Ureter (tissue), 1 donor: ENCODE measurements around the gene PIANP. TPM values are rescaled to one million over a fixed set of nuclear protein-coding genes. Genes with fewer than 3 reads are reported as not detected.
"Not testable (repeated sequence)": the region's sequence is repeated elsewhere in the genome, so short reads cannot be mapped to it uniquely, and the experiment has no call there.

Source experiments
- DNase-seq: peaks from one replicate; pipeline ENCODE4 v3.0.0-alpha.2; 2020; ENCODE audit warnings: low spot score
- total RNA-seq: library from RNA; stranded (reverse); gene quantifications from one replicate; pipeline ENCODE4 v1.2.4, GENCODE V29; 2023
- donor health status: DM: yes; HTN: yes; CAD: no.

The PIANP gene
- total RNA-seq, 1 donor from 2014 or later: 2.6 TPM

DNA sequence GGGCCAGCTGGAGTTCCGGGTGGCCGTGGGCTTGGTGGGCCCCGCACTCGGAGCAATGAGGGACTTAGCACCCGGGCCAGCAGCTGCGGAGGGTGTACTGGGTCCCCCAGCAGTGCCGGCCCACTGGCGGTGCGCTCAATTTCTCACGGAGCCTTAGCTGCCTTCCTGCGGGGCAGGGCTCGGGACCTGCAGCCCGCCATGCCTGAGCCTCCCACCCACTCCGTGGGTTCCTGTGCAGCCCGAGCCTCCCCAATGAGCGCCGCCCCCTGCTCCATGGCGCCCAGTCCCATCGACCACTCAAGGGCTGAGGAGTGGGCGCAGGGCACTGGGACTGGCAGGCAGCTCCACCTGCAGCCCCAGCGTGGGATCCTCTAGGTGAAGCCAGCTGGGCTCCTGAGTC is 7.7 kb upstream of the PIANP start:
- DNase-seq: not testable (repeated sequence)

DNA sequence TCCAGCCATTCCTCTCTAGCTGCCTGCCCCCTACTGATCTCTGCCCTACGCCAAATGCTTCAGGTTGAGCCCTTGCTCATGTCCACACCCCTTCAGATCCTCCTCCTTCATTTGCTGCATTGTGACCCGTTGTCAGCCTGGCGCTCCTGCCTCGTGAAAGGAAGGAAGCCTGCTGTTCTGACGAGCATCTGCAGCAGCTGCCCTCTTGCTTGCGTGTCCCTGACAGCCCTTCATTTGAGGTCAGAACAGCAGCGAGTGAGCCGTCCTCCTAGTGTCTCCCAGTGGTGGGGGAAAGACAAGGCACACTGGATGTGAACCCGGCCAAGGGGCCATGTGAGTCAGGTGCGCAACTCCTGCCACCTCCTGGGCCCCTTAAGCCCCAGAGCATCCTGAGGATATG is 3.0 kb upstream of the PIANP start:
- DNase-seq: no peak

DNA sequence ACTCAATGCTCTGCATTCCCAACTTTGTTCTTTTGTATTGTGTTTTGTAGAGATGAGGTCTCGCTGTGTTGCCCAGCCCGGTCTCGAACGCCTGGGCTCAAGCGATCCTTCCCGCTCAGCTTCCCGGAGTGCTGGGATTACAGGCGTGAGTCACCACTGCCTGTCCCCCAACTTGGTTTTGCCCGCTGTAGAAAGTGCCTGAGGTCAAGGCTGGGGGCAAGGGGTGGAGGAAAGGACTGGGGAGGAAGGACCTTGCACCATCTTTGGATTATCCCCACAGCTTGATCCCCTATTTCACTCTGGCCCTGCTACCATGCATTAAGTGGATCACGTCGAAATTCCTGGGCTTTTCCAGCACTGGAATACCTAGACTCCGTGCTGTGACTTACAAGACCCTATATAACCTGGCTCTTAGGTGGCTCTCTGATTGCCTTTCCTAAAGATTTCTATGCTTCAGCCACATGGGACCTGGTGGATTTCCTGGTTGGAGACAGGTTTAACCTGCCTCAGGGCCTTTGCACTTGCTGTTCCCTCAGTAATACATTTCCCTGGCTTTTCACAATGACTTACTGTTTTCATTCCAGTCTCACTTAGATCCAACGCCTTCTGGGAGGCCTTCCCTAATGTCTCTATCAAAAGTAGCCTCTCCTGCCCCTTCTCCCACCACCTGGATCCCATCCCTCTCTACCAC is 608 bp upstream of the PIANP start:
- DNase-seq: no peak

DNA sequence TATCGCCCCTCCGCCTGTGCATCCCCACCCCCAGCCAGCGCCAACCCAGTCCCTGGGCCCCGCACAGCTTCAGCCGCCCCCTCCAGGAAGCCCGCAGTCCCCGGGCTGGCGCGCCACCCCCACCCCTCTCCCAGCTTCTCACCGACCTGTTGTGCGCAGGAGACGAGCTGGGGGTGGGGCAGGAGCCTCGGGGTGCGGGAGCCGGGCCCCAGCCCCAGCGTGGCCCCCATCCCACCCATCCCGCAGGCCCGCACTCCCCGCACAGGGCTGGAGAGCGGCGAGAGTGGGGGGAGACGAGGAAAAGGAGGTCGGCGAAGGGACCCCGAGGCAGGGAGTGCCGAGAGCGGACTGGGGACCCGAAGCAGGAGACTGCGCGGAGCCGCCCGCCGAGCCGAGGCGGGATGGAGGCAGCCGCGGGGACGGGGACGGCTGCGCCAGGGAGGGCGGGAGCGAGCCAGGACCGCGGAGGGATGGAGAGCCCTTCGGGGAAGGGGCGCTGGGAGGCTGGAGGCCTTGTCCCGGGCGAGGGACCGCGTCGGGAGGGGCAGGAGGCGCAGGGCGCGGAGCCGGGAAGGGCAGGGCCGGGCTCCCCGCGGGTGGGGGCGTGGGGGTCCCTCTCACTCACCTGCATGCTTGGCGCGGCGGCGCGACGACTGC is 498 bp downstream of the PIANP start:
- DNase-seq: no peak

DNA sequence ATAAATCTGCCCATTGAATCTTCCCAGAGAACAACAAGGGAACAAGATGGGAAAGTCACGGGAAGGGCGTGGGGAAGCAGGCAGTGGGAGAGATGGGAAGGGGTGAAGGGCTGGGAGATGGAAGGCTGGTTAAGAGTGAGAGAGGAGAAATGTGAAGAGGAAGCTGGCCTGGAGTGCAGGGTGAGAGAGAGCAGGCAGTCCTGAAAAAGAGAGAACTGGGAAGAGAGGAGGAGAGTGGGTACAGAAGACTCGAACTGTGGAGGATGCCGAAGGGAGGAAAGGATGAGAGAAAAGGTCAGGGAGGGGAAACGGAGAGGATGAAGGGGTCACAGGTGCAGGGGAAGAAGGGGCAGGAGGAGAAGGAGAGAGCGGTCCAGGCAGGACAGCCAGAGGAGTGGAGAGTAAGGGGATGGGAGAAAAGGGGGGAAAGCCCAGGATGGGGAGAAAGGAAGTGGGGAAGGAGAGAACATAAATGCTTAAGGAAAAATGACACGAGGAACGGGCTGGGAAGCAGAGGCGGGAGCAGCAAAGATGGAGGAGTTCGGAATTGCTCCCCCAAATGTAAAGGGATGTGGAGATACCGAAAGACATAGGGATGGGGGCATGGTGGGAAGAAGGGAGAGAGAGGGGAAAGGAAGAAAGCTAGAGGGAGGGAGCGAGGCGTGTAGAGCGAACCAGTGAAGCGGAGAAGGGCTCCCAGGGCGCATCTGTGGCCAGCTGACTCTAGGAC is 1.2 kb downstream of the PIANP start:
- DNase-seq: no peak

DNA sequence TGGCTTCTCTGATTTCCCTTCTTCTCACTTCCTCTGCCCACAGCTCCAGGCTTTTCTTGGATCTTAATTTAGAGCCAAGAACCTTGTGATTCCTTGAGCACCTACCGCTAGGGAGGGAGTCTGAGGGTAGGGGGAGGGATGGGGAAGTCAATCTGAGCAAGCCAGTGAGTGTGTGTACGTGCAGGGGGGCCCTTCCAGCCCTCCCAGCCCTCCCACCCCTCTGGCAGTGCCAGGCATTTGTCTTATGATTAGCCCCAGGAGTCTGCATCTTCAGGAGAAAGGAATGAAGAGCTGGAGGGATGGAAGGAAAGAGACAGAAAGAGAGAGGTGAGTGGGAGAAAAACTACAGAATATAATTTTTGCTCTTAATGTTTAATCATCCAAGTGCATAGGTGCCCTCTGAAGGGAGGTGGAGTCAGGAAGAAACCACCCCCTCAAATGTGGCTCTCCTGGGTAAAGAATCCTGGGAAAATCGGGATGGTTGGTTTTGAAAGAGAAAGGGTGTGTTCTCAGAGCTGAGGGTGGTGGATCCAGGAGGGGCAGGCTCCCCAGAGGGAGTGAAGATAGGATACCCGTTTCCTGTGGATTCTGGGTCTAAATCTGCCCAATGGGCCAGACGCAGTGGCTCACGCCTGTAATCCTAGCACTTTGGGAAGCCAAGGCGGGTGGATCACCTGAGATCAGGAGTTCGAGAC is 2.1 kb downstream of the PIANP start:
- no peak for DNase-seq

DNA sequence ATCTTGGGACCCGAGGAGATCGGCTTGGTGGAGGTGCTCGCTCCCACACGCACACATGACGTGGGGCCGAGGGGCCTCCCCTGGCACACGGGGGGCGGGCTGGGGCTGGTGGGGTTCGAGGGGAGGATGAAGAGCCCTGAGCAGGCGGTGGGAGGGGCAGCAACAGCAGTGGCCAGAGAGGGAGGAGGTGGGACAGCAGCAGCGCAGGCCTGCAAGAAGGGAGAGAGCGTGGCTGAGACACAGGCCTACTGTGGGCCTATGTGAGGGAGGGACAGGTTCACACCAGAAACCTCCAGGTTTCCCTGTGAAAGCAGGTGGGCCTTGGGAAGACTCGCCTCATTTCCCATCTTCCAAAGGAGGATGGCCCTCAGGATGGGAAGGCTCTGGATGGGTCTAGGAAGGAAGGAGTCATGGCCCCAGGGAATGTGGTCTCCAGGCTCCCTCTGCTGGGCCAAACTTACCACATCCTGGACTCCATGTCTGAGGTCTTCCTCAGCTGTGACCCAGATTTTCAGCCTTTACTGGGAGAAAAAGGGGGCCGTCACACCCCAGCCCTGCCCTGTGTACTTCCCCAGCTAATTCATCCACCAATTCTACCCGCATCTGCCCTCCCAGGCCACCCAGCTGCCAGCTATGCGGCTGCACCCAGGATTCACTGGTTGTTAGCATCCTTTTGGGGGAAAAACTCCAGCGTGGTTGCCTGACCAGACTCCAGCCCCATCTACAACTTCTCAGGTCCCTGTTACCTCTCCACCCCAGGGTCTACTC is 2.8 kb downstream of the PIANP start:
- no peak for DNase-seq

DNA sequence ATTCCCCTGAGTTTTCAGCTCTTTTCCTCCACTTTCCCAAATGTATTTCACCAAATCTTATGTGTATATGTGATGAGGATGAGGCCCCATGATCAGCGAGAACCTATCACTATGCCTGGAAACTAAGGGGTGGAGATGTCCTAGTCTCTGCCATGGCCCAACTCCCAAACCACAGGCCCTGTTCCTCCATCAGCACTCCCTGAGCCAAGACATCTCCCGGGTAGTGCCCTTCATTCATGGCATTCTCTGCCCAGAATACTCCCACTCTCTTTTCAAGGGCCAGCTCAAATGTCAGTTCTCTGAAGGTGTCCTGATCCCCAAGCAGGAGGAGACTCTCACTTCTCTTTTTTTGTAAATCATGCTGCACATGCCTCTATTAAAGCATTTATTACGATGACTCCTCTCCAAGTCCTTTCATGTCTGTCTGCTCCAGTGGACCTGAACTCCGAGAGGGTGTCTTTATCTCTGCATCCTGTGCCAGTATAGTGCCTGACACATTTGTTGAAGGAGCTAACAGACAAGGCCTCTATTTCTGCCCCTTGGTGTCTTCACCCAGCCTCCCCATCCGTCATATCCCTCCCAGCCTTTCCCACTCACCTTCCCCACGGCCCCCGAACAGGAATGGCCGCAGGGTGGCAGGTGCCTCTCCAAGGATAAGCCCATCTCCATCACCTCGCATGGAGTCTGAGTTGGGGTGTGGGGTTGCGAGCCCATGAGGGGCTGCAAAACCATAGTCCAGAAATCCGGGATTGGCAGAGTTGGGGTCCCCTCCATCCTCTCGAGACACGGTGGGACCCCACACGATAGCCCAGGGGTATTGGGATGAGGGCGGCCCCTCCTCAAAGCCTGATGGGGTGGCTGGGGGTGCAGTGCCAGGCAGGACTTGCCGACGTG is 3.7 kb downstream of the PIANP start:
- DNase-seq: no peak

DNA sequence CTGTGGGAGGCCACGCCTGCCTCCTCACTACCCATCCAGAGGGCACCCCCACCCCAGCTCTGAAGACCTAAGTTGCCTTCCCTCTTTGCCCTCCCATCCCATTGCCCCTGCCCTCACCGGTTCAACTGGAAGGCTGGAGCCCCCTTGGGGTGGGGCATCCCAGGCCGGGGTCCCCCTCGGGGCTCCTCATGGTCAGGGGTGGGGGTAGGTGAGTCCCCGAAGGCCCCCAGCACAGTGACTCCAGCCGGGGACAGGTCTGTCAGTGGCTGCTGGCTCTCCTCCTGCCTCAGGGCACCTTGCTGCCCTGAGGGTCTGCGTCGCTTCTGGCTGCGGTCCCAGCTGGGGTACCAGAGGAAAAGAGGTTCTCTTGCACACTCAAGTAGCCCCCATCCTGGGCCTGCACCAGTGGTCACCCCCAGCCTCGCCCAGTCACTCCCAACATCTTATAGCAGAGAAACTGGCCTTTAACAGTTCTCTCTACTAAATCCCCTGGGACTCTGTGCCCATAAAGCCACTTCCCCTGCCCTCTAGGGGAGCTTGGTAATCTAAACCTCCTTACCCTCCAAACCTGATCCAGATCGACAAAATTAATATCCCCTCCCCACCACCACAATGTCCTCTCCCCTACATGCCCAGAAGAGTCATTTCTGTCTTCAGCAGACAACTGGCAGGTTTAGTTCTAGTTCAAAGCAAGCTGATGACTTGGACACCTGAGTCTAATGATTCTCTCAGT is 5.1 kb downstream of the PIANP start:
- DNase-seq: no peak

DNA sequence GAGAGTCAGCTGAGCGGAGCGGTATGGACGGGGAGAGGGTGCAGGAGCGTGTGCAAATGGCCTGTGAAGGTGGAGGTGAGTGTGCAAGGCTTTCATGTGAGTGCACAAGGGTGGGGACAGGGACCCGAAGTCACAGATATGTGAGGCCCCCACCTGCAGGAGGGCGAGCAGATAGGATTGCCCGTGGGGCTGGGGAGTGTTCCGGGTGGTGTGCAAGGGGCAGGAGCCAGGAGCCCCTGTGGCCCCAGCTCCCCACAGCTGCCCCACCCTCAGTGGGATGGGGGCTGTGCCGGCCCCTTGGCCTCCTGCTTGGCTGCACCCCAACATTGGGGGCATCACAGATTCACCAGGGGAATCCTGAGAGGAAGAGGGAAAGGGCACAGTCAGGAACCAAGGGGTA is 5.9 kb downstream of the PIANP start:
- no peak for DNase-seq

DNA sequence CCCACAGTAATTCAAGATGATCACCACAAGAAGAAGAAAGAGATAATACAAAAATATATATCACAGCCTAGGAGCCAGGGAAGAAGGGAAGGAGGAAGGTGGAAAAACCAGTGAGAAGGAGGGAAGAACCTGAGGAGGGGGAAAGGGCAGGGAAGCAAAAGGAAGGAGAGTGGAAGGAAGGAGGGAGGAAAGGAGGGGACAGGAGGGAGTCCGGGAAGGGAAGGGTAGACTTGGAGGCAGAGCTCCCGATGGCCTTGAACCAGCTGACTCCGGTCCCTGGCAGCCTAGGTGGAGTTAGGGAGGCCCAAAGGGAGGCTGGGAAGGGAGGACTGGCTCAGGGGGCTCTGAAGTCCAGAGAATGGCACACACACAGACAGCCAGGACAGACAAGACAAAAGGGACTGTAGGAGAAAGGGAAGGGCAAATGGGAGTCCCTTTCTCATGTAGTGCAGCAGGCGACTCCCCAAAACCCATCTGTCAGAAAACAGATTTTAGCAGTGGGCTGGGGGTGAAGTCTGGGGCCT is 6.7 kb downstream of the PIANP start:
- DNase-seq: no peak

DNA sequence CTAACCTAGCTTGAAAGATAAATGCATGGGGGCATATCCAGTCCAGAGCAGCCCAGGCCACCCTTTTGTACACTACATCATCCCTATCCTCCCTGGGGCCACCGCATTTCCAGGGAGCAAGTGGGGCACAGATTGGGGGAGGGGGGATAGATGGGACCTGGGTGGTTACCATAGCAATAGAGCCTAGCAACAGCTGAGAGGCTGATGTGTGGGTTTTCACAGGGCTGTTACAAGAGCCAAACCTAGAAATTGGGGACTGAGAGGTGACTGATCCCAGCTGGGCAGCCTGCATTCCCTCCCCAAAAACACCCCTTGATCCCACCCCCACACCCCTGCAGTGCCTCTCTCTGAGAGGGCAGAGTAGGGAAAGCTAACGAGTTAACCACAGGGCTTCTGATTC is 7.7 kb downstream of the PIANP start:
- no peak for DNase-seq

DNA sequence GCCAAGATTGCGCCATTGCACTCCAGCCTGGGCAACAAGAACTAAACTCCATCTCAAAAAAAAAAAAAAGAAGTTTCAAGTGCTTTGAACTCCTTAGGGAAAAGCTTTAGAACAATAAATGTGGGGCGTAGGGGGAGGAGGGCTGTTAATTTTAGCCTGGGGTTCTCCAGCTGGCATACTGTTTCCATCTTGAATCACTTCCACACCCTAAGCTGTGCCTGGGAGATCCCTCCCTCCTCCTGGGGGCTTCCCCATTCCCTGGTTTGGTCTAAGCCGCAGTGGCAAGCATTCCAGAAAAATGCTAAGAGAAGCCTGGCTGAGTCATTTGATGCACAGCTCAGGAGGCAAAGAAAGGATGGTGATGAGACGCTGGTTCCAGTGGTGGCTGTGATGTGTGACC is 9.1 kb downstream of the PIANP start:
- DNase-seq: no peak

DNA sequence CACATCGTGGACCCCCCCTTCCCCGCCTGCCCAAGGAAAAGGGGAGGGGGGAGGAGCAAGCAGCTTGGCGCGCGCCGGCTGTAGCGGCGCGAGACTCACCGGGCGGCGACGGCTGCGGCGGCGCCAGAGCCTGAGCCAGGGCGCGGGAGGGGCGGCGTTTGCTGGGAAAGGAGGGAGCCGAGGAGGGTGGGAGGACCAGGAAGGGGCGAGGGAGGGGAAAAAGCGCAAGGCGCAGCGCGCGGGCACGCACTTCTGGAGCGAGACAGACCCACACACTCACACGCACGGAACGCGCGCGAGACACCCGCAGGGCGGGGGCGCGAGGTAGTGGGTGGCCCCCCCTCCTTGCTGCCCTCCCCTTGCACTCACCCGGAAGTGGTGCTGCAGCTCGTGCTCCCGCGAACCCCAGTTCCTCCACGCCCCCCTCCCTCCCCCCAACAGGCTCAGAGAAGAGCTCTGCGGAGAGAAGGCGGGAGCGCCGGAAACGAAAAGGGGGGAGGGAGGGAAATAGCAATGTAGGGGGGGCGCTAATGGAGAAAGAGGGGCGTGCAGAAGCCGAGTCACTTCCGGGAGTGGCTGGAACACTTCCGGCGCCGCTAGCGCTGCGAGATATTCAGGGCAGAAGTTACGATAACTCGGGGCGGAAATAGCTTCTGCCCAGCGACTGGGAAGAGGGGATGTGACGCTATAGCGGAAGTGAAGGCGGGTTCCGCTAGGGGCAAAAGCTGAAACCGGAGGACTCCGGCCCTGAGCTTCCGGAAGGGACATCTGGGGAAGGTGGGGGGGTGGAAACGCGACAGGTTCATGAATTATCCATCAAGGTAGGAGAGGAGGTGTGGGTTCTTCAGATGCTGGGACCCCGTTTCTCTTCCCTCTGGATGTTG is 11.4 kb downstream of the PIANP start, which contains the start of gene ZNF384:
Gene ZNF384 (minus strand): TSS at position 377 of the 884 bp plus-strand sequence. CDS start 9,855 bp downstream, outside the sequence.
- DNase-seq: peak; percentile 98

DNA sequence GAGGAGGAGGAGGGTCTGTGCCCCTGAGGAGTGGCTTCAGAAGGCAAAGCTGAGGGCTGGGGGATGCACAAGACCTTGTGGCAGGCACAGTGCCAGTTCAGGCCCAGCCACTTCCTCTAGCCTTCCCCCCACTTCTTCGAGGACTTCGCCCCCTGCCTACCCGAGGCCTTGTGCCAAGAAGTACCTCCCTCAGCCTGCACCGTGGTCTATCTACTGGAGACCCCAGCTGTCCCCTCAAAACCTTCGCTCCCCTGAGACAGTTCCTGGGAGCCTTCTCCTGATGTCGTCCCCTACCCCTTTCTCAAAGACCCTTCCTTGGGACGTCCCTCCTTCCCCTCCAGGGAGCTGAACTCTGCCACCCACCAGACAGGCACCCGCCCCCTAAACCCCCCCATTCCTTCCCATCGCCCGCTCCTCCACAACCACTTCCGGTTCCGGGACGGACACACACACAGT is 12.0 kb downstream of the PIANP start:
- no peak for DNase-seq

DNA sequence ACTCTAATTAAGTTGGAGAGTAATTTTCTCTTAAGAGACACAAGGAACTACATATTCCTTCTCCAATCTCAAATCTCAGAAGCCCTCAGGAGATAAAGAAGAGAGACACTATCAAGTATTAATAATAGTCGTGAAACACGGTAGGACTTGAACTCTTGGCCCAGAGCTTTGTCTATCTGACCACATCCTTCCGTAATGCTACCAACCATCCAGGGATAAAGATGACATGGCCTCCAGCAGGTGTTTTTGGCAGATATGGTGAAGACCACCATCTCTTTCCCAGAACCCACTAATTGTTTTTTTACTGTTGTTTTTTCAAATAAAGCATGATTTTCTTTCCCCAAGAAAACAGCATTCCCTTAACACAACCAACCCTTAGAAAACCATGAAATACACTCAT is 14.8 kb downstream of the PIANP start:
- DNase-seq: no peak

DNA sequence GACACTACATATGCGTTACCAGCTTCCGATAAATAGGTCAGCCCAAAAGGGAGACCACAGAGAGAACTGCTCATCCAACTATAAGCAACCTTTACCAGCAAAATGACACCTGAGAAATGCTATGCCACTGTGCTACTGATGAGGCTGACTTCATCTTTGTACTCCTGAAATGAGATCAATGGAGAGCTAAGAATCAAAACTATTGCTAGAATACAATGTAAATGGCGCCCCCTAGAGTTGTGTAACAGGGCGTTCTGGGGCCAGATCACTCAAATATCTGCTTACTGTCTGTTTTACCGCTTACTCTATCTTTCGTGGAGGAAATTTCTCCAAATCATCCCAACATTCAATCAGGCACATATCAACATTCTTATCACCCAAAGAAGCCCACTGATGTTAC is 16.0 kb downstream of the PIANP start:
- DNase-seq: no peak

DNA sequence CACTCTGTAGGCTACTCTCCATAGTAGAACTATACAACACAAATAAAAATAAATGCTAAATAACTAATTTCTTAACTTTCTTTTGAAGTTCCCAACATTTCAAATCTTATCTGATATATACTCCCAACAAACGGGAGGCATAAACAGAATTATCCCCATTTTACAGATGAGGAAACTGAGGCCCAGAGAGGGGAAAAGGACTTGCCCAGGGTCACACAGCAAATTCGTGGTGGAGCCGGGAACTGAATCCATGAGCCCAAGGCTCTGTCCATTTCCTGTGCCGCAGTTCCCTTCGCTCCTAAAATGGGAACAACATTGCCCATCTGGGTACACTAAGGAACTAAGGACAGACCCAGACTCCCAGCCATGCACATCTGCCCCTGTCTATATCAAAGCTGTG is 23.7 kb downstream of the PIANP start:
- DNase-seq: no peak
